LHCN-M2 (cell line): ENCODE results near the gene HIC2. TPM values are rescaled to one million over a fixed set of nuclear protein-coding genes. Genes with fewer than 3 reads are reported as not detected.
"Not testable (repeated sequence)": the region's sequence is repeated elsewhere in the genome, so short reads cannot be mapped to it uniquely, and the experiment has no call there.

Source experiments
- DNase-seq: peaks from one replicate; pipeline ENCODE4 v3.0.0-alpha.2; 2012; ENCODE audit warnings: low read depth
- polyA plus RNA-seq: library from polyadenylated mRNA; unstranded; fragments of >200 nt; gene quantifications from one replicate; pipeline ENCODE4 v1.2.1, GENCODE V29; 2012; ENCODE audit warnings: missing spikeins
- total RNA-seq: library from RNA; depleted of rRNA; stranded (reverse); fragments of >200 nt; gene quantifications from 2 replicates; pipeline ENCODE4 v1.2.3, GENCODE V29; 2014; rRNA removed

The HIC2 gene, protein sequence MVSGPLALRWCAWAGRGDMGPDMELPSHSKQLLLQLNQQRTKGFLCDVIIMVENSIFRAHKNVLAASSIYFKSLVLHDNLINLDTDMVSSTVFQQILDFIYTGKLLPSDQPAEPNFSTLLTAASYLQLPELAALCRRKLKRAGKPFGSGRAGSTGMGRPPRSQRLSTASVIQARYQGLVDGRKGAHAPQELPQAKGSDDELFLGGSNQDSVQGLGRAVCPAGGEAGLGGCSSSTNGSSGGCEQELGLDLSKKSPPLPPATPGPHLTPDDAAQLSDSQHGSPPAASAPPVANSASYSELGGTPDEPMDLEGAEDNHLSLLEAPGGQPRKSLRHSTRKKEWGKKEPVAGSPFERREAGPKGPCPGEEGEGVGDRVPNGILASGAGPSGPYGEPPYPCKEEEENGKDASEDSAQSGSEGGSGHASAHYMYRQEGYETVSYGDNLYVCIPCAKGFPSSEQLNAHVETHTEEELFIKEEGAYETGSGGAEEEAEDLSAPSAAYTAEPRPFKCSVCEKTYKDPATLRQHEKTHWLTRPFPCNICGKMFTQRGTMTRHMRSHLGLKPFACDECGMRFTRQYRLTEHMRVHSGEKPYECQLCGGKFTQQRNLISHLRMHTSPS
- 2.1 and 2.8 TPM in 2 replicates for total RNA-seq
- 1.2 TPM for polyA plus RNA-seq

DNA sequence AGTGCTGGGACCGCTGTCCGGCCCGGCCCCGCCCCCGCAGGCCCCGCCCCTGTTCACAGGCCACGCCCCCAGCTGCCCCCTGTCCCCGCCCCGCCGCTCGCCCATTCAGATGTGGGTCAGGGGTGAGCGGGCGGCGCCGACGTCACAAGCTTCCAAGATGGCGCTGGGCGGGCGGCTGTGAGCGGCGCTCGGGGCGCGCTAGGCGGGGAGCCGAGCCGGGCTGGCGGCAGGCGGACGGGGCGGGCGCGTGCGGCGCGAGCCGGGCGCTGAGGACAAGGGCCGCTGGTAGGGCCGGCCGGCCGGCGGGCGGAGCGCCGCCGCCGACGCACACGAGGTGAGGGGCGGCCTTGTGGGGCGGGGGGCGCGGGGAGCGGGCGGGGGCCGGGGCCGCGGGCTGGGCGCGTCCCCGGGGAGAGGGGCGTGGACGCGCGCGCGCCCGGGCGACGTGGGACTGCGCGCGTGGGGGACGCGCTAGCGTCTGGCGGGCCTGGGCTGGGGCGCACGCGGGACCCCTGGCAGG lies at the start of gene HIC2:
Gene HIC2, plus strand, starts transcription at position 145 of the 520 bp plus-strand sequence. CDS start 25,461 bp downstream, outside the sequence.
- not testable (repeated sequence) for DNase-seq

DNA sequence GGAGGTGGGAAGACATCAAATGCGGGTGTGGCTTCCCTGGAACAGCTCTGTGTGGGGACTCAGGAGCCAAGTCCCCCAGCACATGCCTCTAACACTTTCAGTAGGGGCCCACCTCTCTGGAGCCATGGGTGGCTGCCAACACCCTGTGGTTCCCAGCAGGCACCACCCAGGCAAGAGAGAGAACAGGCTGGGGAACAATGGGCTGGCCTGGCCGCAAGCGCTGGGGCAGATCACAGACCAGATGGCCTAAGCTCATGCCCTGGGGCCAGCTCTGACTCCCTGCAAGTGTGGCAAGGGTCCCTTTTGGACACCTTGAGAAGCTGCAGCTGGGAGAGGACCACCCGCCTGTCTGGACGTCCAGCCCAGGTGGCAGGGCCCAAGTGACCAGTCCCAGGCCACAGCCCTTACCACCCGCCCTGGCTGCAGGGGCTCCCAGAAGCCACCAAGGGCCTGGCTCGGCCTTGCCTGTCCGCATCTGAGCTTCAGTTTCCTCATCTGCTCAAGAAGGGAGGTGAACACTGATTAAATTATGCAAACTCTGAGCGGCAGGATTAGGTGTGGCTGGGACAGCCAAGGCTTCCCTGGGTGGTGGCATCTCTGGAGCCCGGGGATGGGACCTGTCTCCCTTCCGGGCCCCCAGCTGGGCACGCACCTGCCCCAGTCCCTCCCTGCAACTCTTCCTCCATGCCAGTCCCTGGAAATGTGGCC lies 48.4 kb upstream of the HIC2 start:
- DNase-seq: not testable (repeated sequence)

DNA sequence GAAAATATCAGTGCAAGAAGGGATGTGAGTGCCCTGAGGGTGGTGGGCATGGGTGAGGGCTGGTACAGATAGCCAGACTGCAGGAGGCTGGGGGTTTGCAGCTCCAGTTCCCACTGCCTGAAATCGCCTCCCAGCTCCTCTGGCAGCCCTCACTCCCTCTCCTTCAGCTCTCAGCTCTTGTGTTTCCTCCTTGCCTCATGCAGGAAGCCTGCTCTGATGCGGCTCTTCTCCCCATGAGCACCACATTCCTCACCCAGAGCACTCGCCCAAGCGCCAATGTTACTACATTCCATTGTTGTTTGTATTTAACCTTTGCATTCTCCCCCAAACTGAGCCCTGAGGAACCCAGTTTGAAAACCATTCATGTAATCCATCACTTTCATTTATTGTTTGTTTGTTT lies 41.3 kb upstream of the HIC2 start:
- not testable (repeated sequence) for DNase-seq

DNA sequence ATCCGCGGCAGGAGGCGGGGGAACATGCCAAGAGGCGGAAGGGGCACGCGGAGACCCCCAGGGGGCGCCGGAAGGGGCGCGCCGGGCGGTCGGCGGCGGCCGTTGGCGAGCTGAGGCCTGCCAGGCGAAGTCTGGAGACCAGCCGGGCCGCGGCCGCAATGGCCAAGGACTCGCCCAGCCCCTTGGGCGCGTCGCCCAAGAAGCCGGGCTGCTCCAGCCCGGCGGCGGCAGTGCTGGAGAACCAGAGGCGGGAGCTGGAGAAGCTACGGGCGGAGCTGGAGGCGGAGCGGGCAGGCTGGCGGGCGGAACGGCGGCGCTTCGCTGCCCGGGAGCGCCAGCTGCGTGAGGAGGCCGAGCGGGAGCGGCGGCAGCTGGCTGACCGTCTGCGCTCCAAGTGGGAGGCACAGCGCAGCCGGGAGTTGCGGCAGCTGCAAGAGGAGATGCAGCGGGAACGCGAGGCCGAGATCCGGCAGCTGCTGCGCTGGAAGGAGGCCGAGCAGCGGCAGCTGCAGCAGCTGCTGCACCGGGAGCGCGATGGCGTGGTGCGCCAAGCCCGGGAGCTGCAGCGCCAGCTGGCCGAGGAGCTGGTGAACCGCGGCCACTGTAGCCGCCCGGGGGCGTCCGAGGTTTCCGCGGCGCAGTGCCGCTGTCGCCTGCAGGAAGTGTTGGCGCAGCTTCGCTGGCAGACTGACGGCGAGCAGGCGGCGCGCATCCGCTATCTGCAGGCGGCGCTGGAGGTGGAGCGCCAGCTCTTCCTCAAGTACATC lies 33.3 kb upstream of the HIC2 start, which contains the start of gene RIMBP3B:
Gene RIMBP3B, plus strand, starts transcription at position 51 of the 767 bp plus-strand sequence. Its CDS starts 108 bp downstream, at position 159.
- DNase-seq: not testable (repeated sequence)

DNA sequence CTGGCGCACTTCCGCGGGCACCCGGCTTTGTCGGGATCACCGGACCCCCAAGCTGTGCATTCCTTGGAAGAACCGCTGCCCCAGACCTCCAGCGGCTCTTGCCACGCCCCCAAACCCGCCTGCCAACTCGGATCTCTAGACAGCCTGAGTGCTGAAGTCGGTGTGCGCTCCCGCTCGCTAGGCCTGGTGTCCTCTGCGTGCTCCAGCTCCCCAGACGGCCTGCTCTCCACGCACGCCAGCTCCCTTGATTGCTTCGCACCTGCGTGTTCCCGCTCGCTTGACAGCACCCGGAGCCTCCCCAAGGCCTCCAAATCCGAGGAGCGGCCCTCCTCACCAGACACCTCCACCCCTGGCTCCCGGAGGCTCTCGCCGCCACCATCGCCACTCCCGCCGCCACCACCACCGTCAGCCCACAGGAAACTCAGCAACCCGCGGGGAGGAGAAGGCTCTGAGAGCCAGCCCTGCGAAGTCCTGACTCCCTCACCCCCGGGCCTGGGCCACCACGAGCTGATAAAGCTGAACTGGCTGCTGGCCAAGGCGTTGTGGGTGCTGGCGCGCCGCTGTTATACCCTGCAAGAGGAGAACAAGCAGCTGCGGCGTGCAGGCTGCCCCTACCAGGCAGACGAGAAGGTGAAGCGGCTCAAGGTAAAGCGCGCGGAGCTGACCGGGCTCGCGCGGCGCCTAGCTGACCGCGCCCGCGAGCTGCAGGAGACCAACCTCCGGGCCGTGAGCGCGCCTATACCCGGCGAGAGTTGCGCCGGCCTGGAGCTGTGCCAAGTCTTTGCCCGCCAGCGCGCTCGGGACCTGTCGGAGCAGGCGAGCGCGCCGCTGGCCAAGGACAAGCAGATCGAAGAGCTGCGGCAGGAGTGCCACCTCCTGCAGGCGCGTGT lies 32.5 kb upstream of the HIC2 start:
- DNase-seq: not testable (repeated sequence)

DNA sequence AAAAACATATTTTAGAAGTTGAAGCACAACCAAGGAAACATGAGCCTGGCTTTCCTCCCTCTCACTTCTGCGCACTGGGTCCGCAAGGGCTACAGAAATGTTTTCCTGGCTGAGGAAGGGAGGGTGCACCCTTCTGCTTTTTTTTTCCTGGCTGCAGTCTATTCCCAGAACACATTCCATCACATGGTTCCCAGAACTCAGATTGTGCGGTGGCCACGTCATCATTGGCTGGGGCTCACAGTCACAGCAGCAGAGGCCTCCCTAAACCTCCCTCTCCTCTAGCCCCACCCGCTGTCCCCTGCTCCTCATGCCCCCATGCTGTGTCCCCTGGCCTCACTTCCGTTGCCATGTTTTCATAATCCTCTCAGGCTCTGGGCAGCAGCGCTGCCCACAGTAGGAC lies 27.7 kb upstream of the HIC2 start:
- not testable (repeated sequence) for DNase-seq

DNA sequence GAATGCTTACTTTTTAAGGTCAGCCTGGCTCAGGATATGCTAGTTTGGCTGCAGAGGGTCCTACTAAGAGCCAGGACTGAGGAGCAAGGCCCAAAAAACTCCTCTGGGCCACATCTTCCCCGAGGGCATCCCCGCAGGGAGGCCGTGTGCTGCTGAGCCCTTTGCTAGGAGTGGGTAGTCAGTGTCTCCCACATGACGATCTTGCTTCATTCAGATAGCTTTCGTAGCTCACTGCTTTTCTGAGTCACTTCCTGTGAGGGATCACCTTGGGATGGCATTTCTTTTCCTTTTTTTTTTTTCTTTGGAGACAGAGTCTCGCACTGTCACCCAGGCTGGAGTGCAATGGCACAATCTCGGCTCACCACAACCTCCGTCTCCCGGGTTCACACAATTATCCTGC lies 27.2 kb upstream of the HIC2 start:
- not testable (repeated sequence) for DNase-seq

DNA sequence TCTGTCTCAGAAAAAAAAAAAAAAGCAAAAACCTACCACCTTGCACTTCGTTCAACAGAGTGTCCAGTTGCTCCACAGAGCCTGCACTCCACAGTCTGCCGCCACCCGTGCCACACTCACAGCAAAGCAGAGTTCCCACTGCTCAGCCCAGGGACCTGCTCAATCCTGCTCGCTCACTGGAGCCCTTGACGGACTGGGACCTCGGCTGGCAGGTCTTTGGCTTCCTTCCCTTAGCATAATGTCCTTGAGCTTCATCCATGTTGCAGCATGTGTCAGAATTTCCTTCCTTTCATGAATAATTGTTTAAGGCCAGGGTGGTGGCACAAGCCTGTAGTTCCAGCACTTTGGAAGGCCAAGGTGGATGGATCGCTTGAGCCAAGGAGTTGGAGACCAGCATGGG lies 22.6 kb upstream of the HIC2 start:
- DNase-seq: not testable (repeated sequence)

DNA sequence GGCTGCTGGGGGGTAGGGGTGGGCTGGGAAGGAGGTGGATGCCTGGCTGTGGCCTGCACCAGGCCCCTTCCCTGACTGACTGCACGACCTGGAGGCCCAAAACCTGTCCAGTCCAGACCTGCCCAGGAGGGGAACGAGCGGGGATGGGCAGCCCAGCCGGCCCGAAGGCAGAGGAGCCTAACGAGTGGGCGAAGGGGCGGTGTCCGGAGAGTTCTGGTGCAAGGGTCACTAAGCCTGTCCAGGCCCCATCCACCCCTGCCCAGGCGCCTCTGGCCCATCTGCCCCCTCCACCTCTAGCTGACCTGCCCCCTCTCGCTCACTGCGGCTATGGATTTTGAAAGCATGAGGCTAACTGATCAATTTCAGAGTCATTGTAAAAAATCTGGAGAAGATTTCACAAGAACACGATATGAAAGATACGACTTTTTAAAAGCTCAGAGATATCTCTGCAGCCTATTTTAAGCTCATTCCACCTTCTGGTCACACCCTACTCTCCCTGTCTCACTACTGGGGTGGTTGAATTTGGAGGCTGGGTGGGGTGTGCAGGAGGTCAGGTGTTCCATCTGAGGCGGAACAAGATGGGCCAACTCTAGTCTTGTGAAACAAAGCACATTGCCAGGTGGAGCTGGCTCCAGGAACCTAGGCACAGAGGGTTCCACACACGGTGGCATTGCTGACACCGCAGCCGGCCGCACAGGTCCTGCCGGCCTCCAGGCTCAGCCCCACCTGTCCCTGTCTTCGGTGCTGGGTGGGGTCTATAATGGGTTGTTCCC lies 15.8 kb upstream of the HIC2 start:
- not testable (repeated sequence) for DNase-seq

DNA sequence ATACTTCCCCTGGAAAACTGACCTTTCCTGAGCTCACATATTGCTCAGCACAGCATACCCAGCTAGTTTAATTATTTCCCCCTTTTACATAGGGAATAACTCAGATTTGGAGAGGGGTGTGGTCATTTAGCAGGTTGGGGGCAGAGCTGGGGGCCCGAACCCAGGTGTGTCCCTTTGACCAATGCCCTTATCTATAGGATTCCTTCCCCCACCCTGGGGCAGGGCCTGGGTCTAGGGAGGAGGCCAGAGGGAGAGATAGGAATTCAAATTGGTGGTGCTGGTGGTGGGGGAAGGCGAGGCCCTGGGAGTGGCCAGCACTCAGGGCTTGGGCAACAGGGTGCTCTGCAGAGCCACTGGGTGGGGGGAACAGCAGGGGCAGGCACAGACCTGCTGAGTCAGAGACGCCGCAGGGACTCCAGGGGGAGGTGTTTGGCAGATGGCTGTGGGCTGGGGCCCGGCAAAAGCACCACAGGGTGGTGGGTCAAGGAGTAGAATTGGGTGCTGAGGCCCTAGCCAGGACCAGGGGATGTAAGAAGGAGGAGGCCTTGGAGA lies 14.3 kb upstream of the HIC2 start:
- DNase-seq: not testable (repeated sequence)

DNA sequence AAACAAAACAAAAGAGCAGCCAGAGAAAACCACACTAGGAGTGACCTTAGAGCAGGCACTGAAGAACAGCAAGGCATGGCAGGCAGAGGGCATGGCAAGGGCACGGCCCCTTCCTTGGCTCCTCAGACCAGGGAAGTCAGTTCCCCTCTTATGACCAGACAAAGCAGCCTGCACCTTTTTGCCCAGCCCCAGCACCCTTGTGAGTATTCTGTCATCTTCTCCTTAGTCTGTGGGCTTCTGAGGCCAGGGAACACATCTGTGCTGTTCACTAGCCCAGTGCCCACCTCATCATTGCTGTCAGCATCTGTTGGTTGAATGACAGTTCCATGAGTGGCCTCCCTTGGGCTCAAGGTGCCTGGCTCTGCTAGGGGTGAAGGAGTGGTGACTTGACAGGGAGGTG lies 10.0 kb upstream of the HIC2 start:
- DNase-seq: not testable (repeated sequence)

DNA sequence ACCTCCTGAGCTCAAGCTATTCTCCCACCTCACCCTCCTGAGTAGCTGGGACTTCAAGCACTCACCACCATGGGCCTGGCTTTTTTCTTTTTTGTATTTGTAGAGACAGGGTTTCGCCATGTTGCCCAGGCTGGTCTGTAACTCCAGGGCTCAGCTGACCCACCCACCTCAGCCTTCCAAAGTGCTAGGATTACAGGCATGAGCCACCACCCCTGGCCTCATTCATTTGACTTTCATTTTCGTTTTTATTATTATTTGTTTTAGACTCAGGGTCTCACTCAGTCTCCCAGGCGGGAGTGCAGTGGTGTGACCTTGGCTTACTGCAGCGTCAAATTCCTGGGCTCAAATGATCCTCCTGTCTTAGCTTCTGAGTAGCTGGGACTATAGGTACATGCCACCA lies 9.4 kb upstream of the HIC2 start:
- DNase-seq: not testable (repeated sequence)

DNA sequence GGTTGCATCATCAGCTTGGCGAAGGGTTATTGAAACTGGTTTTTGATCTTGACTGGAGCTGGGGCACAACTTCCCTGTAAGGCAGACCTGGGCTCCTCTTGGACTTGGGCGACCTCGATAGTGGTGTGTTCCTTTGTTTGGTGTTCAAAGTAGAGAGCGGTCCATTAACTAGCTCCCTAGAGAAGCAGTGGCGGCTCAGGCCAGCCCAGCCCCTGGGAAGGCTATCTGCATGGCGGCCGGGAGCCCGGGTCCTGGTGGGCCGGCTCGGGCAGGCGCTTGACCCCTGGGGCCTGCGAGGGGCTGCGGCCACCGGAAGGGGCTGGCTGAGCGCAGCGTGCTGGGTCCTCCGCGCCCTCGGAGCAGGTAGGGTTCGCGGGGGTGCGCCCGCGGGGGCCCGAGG lies 796 bp upstream of the HIC2 start:
- not testable (repeated sequence) for DNase-seq

DNA sequence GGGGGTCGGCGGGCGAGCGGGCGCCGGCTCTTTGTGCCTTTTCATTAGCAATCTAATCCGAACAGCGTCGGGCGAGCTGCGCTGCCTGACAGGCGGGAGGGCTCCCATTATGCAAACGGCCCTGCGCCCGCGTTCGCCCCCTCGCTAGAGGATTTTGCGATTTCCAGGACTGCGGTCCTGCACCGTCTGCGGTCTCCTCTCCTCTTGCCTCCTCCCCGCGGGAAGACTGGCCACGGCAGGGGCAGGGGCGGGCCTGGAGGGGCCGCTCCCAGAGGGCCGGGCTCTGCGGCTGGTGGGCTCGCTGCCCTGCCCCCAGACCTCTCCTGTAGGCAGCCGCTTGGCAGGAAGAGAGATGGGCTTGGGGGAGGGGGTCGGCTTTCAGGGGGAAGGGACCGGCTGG lies 682 bp downstream of the HIC2 start:
- not testable (repeated sequence) for DNase-seq

DNA sequence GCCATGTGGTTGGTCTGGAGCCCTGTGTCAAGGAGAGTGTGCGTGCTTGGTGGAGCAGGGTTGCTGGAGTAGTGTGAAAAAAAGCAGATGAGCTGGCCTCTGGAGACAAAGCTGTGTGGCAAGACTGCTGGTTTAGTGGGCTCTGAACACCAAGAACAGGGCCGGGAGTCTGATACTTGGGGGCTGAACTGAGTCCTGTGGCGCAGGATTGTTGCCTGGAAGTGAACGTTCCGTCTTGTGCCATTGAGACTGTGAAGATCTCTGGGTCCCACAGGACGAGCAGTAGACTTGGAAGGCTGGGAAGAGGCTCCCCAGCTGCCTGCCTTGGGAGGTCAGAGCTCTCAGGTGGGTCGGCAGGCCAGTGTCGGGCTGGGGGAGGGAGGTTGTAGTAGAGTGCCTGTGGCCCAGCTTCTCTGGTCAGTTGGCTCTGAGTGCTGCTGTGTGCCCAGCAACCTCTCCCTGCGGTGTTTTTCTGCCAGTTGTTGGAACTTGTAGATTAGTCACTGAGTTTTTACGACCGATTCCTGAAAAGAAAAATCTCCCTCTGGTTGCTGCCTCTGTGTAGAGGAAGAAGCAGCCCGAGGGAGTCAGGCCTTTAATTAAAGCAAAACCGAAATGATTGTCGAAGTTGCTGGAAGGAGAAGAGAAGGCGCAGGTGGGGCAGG lies 1.9 kb downstream of the HIC2 start:
- DNase-seq: not testable (repeated sequence)

DNA sequence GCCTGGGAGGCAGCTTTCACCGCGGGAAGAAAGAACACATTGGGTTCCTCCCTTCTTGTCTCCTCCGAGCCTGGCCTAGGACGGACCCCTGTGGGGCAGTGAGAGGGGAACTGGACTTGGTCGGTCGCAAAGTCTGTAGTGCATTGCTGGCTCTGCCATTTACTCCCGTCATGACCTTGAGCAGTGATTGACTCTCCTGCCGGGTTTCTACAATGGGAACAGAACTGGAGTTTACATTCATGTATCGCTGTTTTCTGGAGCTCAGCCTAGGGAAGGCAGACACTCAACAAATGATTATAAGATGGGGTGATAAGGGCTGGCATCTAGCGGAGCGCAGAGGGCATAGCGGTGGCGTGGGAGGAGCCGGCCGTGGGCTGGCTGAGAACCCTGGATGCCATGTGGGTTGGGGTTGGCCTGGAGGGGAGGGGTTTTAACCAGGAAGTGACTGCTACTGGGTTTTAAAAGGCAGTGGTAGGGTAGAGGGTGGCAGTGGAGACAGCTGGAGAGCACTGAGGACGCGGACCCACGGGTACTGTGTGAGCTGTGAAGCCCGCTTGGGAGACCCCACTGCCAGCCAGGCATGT lies 3.1 kb downstream of the HIC2 start:
- not testable (repeated sequence) for DNase-seq

DNA sequence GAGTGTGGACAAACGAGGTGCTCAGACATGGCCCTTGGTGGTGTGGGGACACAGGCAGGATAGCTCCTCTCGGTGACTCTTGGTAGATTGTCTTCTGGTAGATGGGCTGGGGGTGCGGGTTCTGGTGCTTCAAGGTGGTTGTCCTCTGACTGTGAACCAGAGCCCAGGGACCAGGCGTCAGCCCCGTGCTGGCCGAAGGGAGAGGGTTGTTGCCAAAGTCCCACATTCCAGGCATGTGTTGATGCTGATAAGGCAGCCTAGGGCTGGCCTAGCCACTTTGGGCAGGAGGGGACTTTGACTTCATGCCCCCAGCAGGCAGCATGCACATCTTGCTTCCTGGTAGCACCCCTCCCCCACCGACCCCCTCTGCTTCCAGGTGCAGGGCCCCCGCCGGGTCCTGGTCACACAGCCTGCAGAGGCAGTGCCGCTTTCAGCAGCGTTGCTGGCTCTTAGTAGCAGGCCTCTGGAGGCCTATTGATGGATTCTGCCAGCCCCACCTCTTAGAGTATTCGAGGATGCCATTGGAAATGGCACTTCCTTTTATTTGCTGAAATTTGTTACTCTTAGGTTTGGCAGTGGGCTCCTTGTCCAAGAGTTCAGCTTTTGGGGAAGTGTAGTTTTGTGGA lies 7.0 kb downstream of the HIC2 start:
- not testable (repeated sequence) for DNase-seq
